GM18873 (cell line): ENCODE measurements around the gene TRAM2.
A peak's percentile ranks its signal among the peaks of the same experiment; 100 is the strongest.

ENCODE experiments used
- ATAC-seq: cut with Tn5 transposase; IDR thresholded peaks from one replicate; pipeline ENCODE4 v1.9.1; 2021; ENCODE audit warnings: mild to moderate bottlenecking, moderate library complexity, moderate number of reproducible peaks; ENCODE audit not compliant: unreplicated experiment, low FRiP score

Gene TRAM2, protein sequence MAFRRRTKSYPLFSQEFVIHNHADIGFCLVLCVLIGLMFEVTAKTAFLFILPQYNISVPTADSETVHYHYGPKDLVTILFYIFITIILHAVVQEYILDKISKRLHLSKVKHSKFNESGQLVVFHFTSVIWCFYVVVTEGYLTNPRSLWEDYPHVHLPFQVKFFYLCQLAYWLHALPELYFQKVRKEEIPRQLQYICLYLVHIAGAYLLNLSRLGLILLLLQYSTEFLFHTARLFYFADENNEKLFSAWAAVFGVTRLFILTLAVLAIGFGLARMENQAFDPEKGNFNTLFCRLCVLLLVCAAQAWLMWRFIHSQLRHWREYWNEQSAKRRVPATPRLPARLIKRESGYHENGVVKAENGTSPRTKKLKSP

DNA sequence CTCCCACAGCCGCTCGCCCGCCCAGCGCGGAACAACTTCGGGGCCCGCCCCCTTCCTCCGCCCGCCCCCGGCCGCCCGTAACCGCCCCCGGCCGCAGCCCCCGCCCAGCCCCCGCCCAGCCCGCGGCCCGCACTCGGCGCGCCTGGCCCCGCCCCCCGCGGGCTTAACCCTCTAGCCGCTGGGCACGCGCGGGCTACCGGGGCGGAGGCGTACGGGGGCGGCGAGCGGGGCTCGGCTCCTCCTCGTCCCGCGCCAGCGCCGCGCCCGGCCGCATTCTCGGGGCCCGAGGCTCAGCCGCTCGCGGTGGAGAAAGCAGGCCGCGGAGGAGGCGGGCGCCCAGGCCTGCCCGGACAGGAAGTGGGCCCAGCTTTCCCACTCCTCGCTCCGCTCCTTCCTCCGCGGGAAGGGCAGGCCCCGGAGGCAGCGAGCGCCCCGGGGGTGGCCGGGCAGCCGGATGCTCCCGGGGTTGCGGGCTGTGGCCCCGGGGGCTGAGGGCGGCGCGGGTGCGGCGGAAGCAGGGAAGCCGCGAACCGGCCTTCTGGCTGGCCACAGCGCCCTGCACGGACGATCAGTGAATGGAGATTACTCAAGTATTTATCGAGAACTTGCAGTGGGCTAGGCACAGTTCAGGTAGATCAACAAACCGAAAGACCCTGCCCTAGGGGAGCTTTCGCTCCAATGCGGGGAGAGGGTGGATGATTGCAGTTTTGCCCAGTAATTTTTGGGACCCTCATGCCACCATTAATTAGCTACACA lies at the start of gene TRAM2:
Gene TRAM2, minus strand, starts transcription at position 39 of the 756 bp plus-strand sequence. CDS start 145 bp downstream, outside the sequence.
- peak; percentile 34 for ATAC-seq

- no peak for ATAC-seq
These were observed 46.0 kb upstream of the TRAM2 start for GRCh38 chr6:52622810-52623209.

DNA sequence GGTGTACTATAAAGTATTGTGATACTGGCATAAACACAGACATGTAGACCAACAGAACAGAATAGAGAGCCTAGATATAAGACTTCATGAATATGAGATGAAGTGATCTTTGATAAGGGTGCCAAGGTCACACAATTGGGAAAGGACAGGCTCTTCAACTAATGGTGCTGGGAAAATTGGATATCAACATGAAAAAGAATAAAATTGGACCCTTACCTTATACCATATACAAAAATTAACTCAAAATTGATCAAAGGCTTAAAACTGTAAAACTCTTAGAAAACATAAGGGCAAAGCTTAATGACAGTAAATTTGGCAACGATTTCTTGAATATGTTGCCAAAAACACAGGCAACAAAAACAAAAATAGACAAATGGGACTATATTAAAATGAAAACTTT lies 44.8 kb upstream of the TRAM2 start:
- no peak for ATAC-seq

DNA sequence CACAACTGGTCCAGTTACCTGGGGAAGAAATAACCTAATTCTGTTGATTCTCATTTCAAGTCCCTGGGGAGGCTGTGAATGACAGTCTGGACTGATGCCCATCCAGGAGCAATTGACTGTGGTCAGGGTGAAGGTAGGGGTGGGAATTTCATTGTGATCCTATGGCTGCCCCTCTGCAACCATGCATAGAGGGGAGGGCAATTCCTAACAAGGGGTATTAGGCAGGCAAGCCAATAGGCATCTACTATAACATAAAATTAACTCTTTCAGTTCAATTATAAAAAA lies 44.0 kb upstream of the TRAM2 start:
- ATAC-seq, result no peak

- no peak for ATAC-seq
These were observed 43.4 kb upstream of the TRAM2 start for GRCh38 chr6:52620055-52620905.

DNA sequence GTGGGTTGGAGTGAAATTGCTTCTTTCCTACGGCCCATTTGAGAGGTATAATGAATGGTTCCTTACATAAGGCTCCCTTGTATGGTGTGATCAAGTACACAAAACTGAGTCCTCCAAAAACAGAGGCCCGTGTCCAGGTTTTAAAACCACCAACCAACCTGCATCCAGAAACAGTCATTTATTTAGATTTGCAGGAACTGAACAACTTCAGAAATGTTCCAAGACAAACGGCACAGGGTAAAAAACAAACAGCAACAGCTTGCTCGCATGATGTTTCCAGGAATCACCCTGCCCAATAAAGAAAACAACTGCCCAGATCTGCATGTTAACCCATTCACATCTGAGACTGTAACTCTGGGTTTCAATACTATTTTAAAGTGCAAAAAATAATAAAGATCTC lies 40.2 kb upstream of the TRAM2 start:
- no peak for ATAC-seq

- ATAC-seq, result no peak
These were observed 39.3 kb upstream of the TRAM2 start for GRCh38 chr6:52616059-52616690.

GRCh38 chr6:52612336-52613054 lies 35.6 kb upstream of the TRAM2 start:
- ATAC-seq, result no peak

DNA sequence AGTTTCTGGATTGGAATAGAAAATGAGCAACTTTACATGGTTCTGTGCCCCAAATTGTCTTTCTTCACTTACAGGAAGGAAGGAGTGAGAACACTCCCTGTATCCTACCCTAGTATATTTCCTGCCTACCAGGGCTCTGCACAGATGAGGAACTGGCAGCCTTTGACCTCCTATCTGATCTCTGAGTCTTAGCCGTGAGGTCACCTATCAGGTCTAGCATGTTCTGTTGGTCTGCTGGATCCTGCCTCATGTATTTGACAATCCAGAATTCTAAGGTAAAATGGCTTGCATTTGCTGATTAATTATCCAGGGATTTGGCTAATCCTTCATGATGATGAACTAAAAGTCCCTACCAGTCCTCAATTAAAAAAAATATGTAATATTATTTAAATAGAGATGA lies 35.0 kb upstream of the TRAM2 start:
- no peak for ATAC-seq

DNA sequence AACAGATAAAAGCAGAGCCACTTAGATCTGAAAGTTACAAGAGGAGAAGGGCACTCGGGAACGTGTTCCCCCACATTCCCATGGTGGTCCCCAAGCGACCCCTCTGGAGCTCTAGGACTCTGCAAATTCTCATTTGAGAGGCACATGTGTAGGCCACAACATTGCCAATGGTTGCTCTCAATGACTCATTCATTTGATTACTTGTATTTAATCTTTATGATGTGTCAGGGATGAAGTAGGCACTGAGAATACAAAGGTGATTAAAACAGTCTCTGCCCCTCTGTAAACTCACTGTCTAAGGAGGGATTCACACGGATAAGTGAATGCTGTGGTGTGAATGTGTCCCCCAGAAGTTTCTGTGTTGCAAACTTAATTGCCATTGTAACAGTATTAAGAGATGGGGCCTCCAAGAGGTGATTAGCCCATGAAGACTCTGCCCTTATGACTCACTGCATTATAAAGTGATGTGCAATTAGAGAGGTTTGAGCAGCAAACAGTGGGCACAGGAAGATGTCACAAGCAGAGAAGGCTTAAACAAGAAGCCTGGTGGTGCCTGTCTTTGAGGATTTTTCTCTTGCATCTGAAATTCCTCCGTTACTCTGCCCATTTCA lies 34.0 kb upstream of the TRAM2 start:
- ATAC-seq, result no peak

- ATAC-seq, result no peak
These were observed 33.2 kb upstream of the TRAM2 start for GRCh38 chr6:52610011-52610410.

- no peak for ATAC-seq
These were observed 28.8 kb upstream of the TRAM2 start for GRCh38 chr6:52605610-52606185.

DNA sequence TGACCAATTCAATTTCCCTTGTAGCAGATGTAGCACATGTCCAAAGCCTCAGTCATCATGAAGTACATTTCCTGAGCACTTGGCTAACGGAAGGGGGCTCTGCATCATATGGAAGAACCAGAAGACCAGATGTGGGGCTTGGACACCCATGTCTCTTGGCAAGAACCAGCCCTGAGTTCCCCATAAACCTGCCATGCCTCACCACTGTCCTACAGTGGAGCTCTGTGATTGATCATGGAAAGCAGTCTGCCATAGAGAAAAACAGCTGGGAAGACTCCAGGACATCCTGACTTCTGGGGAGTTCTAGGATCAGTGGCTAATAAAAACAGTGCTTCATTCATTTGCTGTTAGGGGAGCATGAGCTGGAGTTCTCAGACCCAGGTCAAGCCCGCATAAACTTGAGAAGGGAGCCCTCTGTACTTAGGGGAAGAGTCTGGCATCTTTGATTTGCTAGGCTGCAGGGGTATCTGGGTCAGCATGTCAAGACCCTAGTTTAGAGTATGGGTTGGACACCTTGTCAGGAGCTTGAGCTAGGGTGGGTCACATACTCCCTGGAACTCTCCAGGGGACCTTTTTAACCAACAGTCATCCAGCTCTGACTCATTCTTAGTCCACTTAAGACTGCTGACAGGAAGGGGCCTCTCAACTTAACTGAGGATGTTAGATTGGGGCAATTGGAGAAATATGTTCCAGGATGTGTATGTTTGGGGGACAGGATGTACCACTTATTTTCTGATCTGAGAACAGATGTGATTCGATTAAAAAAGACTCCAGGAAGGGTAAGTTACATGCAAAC lies 26.3 kb upstream of the TRAM2 start:
- ATAC-seq, result no peak

DNA sequence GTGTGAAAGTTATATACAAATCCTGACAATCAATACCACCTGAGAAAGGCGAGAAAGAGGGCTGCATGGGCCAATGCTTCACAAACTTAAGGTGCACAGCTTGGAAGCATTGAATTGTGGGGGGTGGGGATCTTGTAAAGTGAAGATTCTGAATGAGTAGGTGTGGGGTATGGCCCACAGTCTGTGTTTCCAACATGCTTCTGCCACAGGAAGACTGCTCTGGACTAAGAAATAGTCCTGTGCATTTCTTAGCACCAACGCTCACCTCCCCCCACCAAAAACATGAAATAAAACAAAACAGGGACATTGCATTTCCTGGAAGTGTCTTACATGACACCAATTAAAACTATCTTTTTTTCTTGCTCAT lies 21.9 kb upstream of the TRAM2 start:
- ATAC-seq, result no peak

GRCh38 chr6:52598123-52598823 lies 21.4 kb upstream of the TRAM2 start:
- no peak for ATAC-seq

DNA sequence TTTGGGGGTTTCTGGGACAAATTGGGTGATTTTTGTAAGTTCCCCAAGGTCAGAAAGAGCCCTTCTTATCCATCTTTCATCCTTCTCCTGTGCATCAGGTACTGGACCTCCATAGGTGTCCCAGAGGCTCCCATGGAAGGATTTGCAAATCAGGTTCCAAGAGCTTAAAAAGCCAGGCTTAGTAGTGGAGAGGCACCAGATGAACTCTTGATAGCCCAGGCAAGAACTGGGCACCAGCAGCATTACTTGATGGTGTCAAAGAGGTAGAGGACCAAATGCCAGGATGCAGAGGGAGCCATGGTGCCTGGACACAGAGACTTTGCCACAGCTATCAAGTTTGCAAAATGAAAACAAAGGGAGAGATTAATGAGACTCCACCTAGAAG lies 20.9 kb upstream of the TRAM2 start:
- no peak for ATAC-seq

GRCh38 chr6:52596371-52597028 lies 19.6 kb upstream of the TRAM2 start:
- ATAC-seq, result no peak

DNA sequence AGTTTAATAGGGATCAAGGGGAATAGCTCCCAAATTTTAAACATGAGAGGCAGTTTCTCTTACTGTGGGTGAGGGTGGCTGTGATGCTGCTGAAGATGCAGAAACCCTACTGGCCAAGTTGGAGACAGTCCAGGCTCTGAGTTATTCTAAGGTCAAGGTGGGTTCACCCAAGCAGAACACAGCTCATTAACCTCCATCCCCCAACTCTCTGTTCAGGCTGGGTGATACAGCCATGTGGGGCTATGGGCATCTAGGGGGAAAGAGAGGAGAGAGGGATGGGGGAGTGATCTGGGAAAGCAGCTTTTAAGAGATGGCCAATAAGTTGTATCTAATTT lies 18.9 kb upstream of the TRAM2 start:
- ATAC-seq, result peak; percentile 47
